HepG2 (cell line): Measurements from ENCODE around the gene BCL2. TPM values are rescaled to one million over a fixed set of nuclear protein-coding genes. Genes with fewer than 3 reads are reported as not detected.

Experiments used
- GATAD1 ChIP-seq: IDR thresholded peaks from 2 replicates; pipeline ENCODE4 v1.6.1; 2016; ENCODE audit warnings: missing genetic modification reagents, missing compliant biosample characterization
- HNRNPL ChIP-seq: fragments of 200-400 bp; formaldehyde crosslinking; IDR thresholded peaks from 2 replicates; pipeline ENCODE4 v1.6.1; 2017; ENCODE audit warnings: mild to moderate bottlenecking, low read depth, low read length
- KDM2A ChIP-seq: sonication (generic); formaldehyde crosslinking; IDR thresholded peaks from 2 replicates; pipeline ENCODE4 v1.4.0; 2020; ENCODE audit warnings: low read depth, missing genetic modification reagents, borderline replicate concordance
- KDM3A ChIP-seq: IDR thresholded peaks from 2 replicates; pipeline ENCODE4 v1.6.1; 2018; ENCODE audit warnings: low read depth, missing compliant biosample characterization
- KDM5B ChIP-seq: sonication (generic); formaldehyde crosslinking; IDR thresholded peaks from 2 replicates; pipeline ENCODE4 v1.4.0; 2020; ENCODE audit warnings: missing genetic modification reagents, mild to moderate bottlenecking, borderline replicate concordance
- MIER2 ChIP-seq: IDR thresholded peaks from 2 replicates; pipeline ENCODE4 v1.6.1; 2016; ENCODE audit warnings: missing biosample characterization, missing genetic modification reagents
- NFKB2 ChIP-seq: sonication (generic); formaldehyde crosslinking; IDR thresholded peaks from 2 replicates; pipeline ENCODE4 v1.4.0; 2020; ENCODE audit warnings: missing genetic modification reagents, borderline replicate concordance
- NFYB ChIP-seq: sonication (generic); formaldehyde crosslinking; IDR thresholded peaks from 2 replicates; pipeline ENCODE4 v1.4.0; 2020; ENCODE audit warnings: missing genetic modification reagents
- PTBP1 ChIP-seq: fragments of 200-400 bp; formaldehyde crosslinking; IDR thresholded peaks from 2 replicates; pipeline ENCODE4 v1.6.1; 2018; ENCODE audit warnings: low read length, low read depth; ENCODE audit not compliant: poor library complexity, severe bottlenecking
- SRY ChIP-seq: sonication (generic); formaldehyde crosslinking; IDR thresholded peaks from 2 replicates; pipeline ENCODE4 v1.8.0; 2022; ENCODE audit warnings: mild to moderate bottlenecking, missing genetic modification reagents
- TEAD2 ChIP-seq: sonication (generic); formaldehyde crosslinking; IDR thresholded peaks from 2 replicates; pipeline ENCODE4 v1.9.0; 2021; ENCODE audit warnings: missing genetic modification reagents
- ZBTB21 ChIP-seq: sonication (generic); formaldehyde crosslinking; IDR thresholded peaks from 2 replicates; pipeline ENCODE4 v1.4.0; 2020; ENCODE audit warnings: missing genetic modification reagents
- ZFP62 ChIP-seq: sonication (generic); formaldehyde crosslinking; IDR thresholded peaks from 2 replicates; pipeline ENCODE4 v1.4.0; 2020; ENCODE audit warnings: missing genetic modification reagents
- ZNF761 ChIP-seq: sonication (generic); formaldehyde crosslinking; conservative IDR thresholded peaks from 2 replicates; pipeline ENCODE4 v1.4.0; 2020; ENCODE audit warnings: mild to moderate bottlenecking, missing genetic modification reagents
- ZNF788 ChIP-seq: sonication (generic); formaldehyde crosslinking; IDR thresholded peaks from 2 replicates; pipeline ENCODE4 v1.5.0; 2020; ENCODE audit warnings: mild to moderate bottlenecking, missing genetic modification reagents, borderline replicate concordance
- polyA plus RNA-seq, 8 experiments: library from polyadenylated mRNA; depleted of rRNA in 3 of 8; stranded (reverse) in 7 of 8; unstranded in 1 of 8; fragments of >200 nt; fragmentation: Illumina TruSeq in 4 of 8; extraction: Trizol in 4 of 8; gene quantifications; 2 replicates each; pipeline versions ENCODE4 v1.2.1 to v1.2.3, GENCODE V29; 2011 to 2016; ENCODE audit warnings: low read depth in 4 of 8, missing spikeins in 1 of 8, mixed read lengths in 1 of 8; ENCODE audit not compliant: insufficient read depth in 1 of 8
- total RNA-seq, 5 experiments: library from RNA; depleted of rRNA; stranded (reverse); fragments of >200 nt; fragmentation: Illumina TruSeq; extraction: Trizol; gene quantifications; 2 replicates each; pipeline ENCODE4 v1.2.3, GENCODE V29; 2016; ENCODE audit warnings: low read depth in 1 of 5
- TF ChIP-seq, protein P1 (sequence below): sonication (generic); formaldehyde crosslinking; IDR thresholded peaks from 2 replicates; pipeline ENCODE4 v1.5.1; 2020; ENCODE audit warnings: missing genetic modification reagents, mild to moderate bottlenecking, borderline replicate concordance
- TF ChIP-seq, protein P2 (sequence below), 2 experiments: sonication (generic) in 1 of 2; formaldehyde crosslinking in 1 of 2; IDR thresholded peaks; 2 replicates each; pipeline versions ENCODE4 v1.5.1 to v1.6.1; 2011 to 2020; ENCODE audit warnings: borderline replicate concordance in 1 of 2, low read depth in 1 of 2, low read length in 1 of 2, mild to moderate bottlenecking in 1 of 2, missing genetic modification reagents in 1 of 2, moderate library complexity in 1 of 2
- TF ChIP-seq, protein P3 (sequence below): sonication (generic); formaldehyde crosslinking; conservative IDR thresholded peaks from 2 replicates; pipeline ENCODE4 v1.4.0; 2020; ENCODE audit warnings: mild to moderate bottlenecking, missing genetic modification reagents, moderate library complexity
- TF ChIP-seq, protein P4 (sequence below): sonication (generic); formaldehyde crosslinking; IDR thresholded peaks from 2 replicates; pipeline ENCODE4 v1.9.0; 2021; ENCODE audit warnings: missing genetic modification reagents, borderline replicate concordance

The BCL2 gene
- total and polyA plus RNA-seq, 2 of the 13 experiments (the other 11 are each of a cell fraction or from before 2014, with no cell fraction given) = 0.07 to 0.53 TPM

DNA sequence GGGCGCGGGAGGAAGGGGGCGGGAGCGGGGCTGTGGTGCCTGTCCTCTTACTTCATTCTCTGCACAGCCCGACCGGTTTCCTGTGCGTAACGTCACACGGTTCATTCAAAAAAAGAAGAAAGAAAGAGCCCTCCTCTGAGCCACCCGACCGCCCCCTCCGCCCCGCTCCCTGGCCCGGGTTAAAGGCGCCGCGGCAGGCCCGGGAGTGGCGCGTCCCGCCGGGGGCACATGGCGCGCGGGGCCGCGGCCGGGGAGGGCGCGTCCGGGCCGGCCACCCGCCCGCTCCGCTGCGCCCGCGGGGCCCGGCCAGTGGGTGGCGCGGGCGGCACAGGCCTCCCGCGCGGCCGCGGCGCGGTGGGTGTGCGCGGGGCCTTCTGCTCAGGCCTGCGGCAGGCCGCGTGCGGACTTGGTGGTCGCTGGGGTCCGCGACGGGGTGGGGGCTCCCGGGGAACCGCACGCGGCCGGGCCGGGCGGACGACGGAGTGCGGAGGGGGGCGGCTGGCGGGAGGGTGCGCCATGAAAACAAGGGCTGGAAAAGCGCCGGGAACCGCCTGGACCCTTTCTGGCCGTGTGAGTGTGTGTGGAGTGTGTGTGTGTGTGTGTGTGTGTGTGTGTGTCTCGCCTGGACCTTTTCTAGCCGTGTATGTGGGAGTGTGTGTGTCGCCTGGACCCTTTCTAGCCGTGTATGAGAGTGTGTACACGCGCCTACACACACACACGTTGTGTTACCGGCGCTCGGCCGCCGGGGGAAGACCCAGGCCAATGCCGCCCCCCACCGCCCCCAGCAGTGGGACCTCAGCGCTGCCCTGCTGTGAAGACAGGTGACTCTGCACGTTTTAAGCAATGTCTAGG lies 780 bp upstream of the BCL2 start (continued):
- TF ChIP-seq KDM2A (CRISPR knock-in tag) (peak; percentile 47; the same call in 1 of the 2 replicates), TEAD2 (CRISPR knock-in tag) (no peak), MIER2 (CRISPR knock-in tag) (no peak), KDM3A (CRISPR knock-in tag) (no peak), SRY (CRISPR knock-in tag) (no peak), NFYB (CRISPR knock-in tag) (no peak), GATAD1 (no peak), ZNF788 (CRISPR knock-in tag) (peak; percentile 33; the same call in 1 of the 2 replicates), ZBTB21 (CRISPR knock-in tag) (no peak), ZFP62 (CRISPR knock-in tag) (no peak), NFKB2 (peak; percentile 51; the same call in 1 of the 2 replicates), PTBP1 (no peak), KDM5B (CRISPR knock-in tag) (peak; percentile 65; the same call in 1 of the 2 replicates), ZNF761 (CRISPR knock-in tag) (0 out of 2 replicates have a peak, but pooled peaks have one; percentile 28), HNRNPL (no peak)
- TF ChIP-seq, protein P1, sequence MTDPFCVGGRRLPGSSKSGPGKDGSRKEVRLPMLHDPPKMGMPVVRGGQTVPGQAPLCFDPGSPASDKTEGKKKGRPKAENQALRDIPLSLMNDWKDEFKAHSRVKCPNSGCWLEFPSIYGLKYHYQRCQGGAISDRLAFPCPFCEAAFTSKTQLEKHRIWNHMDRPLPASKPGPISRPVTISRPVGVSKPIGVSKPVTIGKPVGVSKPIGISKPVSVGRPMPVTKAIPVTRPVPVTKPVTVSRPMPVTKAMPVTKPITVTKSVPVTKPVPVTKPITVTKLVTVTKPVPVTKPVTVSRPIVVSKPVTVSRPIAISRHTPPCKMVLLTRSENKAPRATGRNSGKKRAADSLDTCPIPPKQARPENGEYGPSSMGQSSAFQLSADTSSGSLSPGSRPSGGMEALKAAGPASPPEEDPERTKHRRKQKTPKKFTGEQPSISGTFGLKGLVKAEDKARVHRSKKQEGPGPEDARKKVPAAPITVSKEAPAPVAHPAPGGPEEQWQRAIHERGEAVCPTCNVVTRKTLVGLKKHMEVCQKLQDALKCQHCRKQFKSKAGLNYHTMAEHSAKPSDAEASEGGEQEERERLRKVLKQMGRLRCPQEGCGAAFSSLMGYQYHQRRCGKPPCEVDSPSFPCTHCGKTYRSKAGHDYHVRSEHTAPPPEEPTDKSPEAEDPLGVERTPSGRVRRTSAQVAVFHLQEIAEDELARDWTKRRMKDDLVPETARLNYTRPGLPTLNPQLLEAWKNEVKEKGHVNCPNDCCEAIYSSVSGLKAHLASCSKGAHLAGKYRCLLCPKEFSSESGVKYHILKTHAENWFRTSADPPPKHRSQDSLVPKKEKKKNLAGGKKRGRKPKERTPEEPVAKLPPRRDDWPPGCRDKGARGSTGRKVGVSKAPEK (CRISPR knock-in tag) = 0 out of 2 replicates have a peak, but pooled peaks have one; percentile 26
- TF ChIP-seq, protein P2, sequence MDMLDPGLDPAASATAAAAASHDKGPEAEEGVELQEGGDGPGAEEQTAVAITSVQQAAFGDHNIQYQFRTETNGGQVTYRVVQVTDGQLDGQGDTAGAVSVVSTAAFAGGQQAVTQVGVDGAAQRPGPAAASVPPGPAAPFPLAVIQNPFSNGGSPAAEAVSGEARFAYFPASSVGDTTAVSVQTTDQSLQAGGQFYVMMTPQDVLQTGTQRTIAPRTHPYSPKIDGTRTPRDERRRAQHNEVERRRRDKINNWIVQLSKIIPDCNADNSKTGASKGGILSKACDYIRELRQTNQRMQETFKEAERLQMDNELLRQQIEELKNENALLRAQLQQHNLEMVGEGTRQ (IDR thresholded peaks at IDR 0.05; ENCODE audit: low read depth, low read length) = no peak
- TF ChIP-seq, protein P2 (CRISPR knock-in tag; IDR thresholded peaks at IDR 0.05; ENCODE audit: borderline replicate concordance) = no peak
- TF ChIP-seq, protein P3, sequence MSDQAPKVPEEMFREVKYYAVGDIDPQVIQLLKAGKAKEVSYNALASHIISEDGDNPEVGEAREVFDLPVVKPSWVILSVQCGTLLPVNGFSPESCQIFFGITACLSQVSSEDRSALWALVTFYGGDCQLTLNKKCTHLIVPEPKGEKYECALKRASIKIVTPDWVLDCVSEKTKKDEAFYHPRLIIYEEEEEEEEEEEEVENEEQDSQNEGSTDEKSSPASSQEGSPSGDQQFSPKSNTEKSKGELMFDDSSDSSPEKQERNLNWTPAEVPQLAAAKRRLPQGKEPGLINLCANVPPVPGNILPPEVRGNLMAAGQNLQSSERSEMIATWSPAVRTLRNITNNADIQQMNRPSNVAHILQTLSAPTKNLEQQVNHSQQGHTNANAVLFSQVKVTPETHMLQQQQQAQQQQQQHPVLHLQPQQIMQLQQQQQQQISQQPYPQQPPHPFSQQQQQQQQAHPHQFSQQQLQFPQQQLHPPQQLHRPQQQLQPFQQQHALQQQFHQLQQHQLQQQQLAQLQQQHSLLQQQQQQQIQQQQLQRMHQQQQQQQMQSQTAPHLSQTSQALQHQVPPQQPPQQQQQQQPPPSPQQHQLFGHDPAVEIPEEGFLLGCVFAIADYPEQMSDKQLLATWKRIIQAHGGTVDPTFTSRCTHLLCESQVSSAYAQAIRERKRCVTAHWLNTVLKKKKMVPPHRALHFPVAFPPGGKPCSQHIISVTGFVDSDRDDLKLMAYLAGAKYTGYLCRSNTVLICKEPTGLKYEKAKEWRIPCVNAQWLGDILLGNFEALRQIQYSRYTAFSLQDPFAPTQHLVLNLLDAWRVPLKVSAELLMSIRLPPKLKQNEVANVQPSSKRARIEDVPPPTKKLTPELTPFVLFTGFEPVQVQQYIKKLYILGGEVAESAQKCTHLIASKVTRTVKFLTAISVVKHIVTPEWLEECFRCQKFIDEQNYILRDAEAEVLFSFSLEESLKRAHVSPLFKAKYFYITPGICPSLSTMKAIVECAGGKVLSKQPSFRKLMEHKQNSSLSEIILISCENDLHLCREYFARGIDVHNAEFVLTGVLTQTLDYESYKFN (CRISPR knock-in tag) = no peak
- TF ChIP-seq, protein P4, sequence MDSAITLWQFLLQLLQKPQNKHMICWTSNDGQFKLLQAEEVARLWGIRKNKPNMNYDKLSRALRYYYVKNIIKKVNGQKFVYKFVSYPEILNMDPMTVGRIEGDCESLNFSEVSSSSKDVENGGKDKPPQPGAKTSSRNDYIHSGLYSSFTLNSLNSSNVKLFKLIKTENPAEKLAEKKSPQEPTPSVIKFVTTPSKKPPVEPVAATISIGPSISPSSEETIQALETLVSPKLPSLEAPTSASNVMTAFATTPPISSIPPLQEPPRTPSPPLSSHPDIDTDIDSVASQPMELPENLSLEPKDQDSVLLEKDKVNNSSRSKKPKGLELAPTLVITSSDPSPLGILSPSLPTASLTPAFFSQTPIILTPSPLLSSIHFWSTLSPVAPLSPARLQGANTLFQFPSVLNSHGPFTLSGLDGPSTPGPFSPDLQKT = no peak
